Measurements from ENCODE around the gene DISC1.

DNA sequence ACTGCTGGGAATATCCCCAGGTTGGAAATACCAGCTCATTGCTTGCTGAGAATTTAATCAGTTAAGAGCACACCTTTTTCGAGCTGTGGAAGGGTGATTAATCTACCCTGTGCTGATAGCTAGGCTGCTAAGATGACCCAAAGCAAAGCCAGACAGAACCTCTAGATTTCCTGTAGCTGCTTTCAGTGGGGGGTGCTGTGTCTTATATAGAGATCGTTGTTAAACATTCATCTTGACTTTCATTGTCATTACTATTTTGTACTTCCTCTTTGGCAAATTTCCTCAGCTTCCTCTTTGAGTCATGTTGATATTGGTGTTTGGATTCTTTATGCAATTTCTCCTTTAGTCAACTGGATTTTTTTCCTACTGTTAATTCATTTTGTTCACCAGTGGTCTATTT lies 155.3 kb downstream of the DISC1 start:
- TF ChIP-seq, protein P1, sequence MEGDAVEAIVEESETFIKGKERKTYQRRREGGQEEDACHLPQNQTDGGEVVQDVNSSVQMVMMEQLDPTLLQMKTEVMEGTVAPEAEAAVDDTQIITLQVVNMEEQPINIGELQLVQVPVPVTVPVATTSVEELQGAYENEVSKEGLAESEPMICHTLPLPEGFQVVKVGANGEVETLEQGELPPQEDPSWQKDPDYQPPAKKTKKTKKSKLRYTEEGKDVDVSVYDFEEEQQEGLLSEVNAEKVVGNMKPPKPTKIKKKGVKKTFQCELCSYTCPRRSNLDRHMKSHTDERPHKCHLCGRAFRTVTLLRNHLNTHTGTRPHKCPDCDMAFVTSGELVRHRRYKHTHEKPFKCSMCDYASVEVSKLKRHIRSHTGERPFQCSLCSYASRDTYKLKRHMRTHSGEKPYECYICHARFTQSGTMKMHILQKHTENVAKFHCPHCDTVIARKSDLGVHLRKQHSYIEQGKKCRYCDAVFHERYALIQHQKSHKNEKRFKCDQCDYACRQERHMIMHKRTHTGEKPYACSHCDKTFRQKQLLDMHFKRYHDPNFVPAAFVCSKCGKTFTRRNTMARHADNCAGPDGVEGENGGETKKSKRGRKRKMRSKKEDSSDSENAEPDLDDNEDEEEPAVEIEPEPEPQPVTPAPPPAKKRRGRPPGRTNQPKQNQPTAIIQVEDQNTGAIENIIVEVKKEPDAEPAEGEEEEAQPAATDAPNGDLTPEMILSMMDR (conservative IDR thresholded peaks at IDR 0.05 in 1 of 2, IDR thresholded peaks at IDR 0.05 in 1 of 2; ENCODE audit: low read depth in 1 of 2, low read length in 2 of 2), result no peak
- no peak for TF ChIP-seq EZH2 (IDR thresholded peaks at IDR 0.05; ENCODE audit: low read length, missing control alignments)

Measured in fibroblast of lung (primary cell).